Effector memory CD4-positive, alpha-beta T cell (primary cell): Measurements from ENCODE around the gene LMAN1L.

Experiments used
- DNase-seq, 3 donors: peaks; one replicate each; pipeline ENCODE4 v3.0.0-alpha.2; 2020
- H3K27ac ChIP-seq: 2 replicates; pipeline ENCODE4 v1.7.0; 2013; ENCODE audit warnings: mild to moderate bottlenecking, low read length, moderate library complexity; ENCODE audit not compliant: insufficient read depth, poor library complexity, severe bottlenecking
- H3K27me3 ChIP-seq: replicated peaks from 2 replicates; pipeline ENCODE4 v1.7.0; 2013; ENCODE audit warnings: mild to moderate bottlenecking, low read length; ENCODE audit not compliant: insufficient read depth, control insufficient read depth, poor library complexity, severe bottlenecking
- H3K36me3 ChIP-seq: 2 replicates; pipeline ENCODE4 v1.7.0; 2013; ENCODE audit warnings: mild to moderate bottlenecking, low read length, moderate library complexity; ENCODE audit not compliant: control insufficient read depth, insufficient read depth
- H3K4me1 ChIP-seq: 2 replicates; pipeline ENCODE4 v1.7.0; 2013; ENCODE audit warnings: low read length, mild to moderate bottlenecking; ENCODE audit not compliant: control insufficient read depth, insufficient read depth, poor library complexity, severe bottlenecking
- H3K4me3 ChIP-seq: 2 replicates; pipeline ENCODE4 v1.7.0; 2013; ENCODE audit warnings: low read length, low read depth, mild to moderate bottlenecking; ENCODE audit not compliant: insufficient read depth, poor library complexity, severe bottlenecking
- H3K9me3 ChIP-seq: 2 replicates; pipeline ENCODE4 v1.7.0; 2013; ENCODE audit warnings: mild to moderate bottlenecking, low read length, moderate library complexity; ENCODE audit not compliant: control insufficient read depth

Gene LMAN1L

DNA sequence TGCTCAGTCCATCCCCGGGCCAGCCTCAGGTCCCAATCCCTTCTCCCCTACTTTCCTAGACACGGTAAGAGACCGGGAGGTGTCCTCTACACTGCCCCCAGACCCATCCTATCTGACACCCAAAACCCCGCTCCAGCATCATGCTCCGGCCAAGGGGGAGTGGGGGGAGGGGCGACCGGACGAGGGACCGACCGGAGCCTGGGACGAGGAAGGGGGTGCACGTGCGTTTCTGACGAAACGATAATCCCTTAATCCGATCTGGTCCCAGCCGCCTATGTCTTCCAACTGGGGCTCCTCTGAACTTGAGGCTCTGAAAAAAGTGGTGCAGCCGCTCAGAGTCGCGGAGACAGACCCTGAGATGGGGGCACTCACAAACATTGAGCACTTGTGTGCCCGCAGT lies 14.3 kb downstream of the LMAN1L start:
- Histone ChIP-seq H3K27me3 (peaks cover 11% of the 10 kb centered on the region), H3K36me3 (no peaks in the 10 kb centered on the region), H3K9me3 (no peaks in the 10 kb centered on the region), H3K27ac (no peak overlapping the region), H3K4me1 (no peaks in the 10 kb centered on the region), H3K4me3 (no peak overlapping the region)
- no peak for DNase-seq

DNA sequence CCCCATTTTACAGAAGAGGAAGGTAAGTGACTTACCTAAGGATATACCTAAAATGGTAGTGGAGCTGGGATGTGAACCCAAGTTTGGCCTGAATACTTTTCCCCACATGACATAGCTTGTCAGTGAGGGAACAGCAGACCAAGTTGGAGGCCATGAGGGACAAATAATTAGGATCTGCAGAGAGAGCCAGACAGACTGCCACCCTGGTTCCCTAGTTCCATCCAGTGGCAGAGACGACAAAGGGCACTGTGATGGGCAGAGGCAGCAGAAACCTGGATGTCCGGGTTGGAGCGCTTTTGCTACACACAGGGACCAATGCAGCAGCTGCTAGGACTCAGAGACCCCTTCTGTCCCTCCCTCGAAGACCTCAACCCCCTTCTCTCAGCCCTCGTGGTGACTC lies 15.0 kb downstream of the LMAN1L start:
- no peaks in the 10 kb centered on the region for H3K9me3 ChIP-seq
- no peaks in the 10 kb centered on the region for H3K36me3 ChIP-seq
- no peaks in the 10 kb centered on the region for H3K4me1 ChIP-seq
- peaks cover 11% of the 10 kb centered on the region for H3K27me3 ChIP-seq
- no peak for DNase-seq
- no peak overlapping the region for H3K4me3 ChIP-seq
- H3K27ac ChIP-seq: no peak overlapping the region

GRCh38 chr15:74828835-74829234 lies 16.2 kb downstream of the LMAN1L start:
- H3K4me3 ChIP-seq: no peak overlapping the region
- peaks cover 11% of the 10 kb centered on the region for H3K27me3 ChIP-seq
- H3K27ac ChIP-seq: no peak overlapping the region
- no peak for DNase-seq
- H3K36me3 ChIP-seq: no peaks in the 10 kb centered on the region
- no peaks in the 10 kb centered on the region for H3K4me1 ChIP-seq
- no peaks in the 10 kb centered on the region for H3K9me3 ChIP-seq

DNA sequence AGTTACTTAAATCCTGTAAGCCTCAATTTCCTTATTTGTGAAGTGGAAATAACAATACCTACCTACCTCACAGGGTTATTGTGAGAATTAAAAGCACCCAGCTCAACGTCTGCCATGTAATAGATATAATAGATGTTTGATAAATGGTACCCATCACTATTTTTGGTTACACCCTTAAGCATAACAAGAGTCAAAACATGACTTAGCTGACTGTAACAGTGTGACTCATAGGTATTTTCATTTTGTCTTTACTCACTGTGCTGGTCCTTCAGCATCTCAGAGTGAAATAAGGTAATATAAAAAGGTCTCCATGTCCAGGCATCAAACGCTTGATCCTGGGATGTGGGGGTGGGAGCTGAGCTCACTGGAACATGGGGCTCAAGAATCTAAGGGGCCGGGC lies 16.9 kb downstream of the LMAN1L start:
- no peaks in the 10 kb centered on the region for H3K4me1 ChIP-seq
- DNase-seq: no peak
- H3K4me3 ChIP-seq: no peak overlapping the region
- no peaks in the 10 kb centered on the region for H3K9me3 ChIP-seq
- no peak overlapping the region for H3K27ac ChIP-seq
- H3K36me3 ChIP-seq: no peaks in the 10 kb centered on the region
- H3K27me3 ChIP-seq: peaks cover 11% of the 10 kb centered on the region

GRCh38 chr15:74829991-74830390 lies 17.4 kb downstream of the LMAN1L start:
- no peak for DNase-seq
- no peaks in the 10 kb centered on the region for H3K36me3 ChIP-seq
- no peak overlapping the region for H3K27ac ChIP-seq
- no peak overlapping the region for H3K4me3 ChIP-seq
- peaks cover 11% of the 10 kb centered on the region for H3K27me3 ChIP-seq
- H3K4me1 ChIP-seq: no peaks in the 10 kb centered on the region
- no peaks in the 10 kb centered on the region for H3K9me3 ChIP-seq

DNA sequence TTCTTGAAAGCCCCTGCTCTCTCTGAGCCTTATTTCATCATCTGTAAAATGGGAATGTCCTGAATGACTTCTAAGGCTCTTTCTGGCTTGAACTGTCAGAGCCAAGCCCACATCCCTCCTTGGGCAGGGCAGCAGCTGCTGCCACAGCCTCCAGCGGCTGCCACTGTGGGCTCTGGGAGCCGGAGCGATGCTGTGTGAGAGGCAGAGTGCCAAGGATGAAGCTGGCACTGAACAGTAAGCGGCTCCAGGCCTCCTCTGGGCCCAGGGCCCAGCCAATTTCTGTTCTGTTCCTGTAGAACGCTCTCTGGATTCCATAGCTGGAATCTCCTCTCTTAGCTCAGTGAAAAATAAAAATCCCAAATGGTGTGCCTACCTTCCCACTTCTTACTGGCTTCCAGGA lies 18.2 kb downstream of the LMAN1L start:
- peaks cover 4% of the 10 kb centered on the region for H3K36me3 ChIP-seq

GRCh38 chr15:74831813-74832495 lies 19.3 kb downstream of the LMAN1L start:
- H3K36me3 ChIP-seq: peaks cover 9% of the 10 kb centered on the region
- no peaks in the 10 kb centered on the region for H3K4me1 ChIP-seq
- H3K9me3 ChIP-seq: no peaks in the 10 kb centered on the region
- H3K4me3 ChIP-seq: no peak overlapping the region
- peaks cover 11% of the 10 kb centered on the region for H3K27me3 ChIP-seq
- H3K27ac ChIP-seq: no peak overlapping the region
- DNase-seq: no peak

More for the DNA sequence above, 18.2 kb downstream of the LMAN1L start:
- no peaks in the 10 kb centered on the region for H3K4me1 ChIP-seq
- H3K9me3 ChIP-seq: no peaks in the 10 kb centered on the region
- H3K27me3 ChIP-seq: peaks cover 11% of the 10 kb centered on the region
- DNase-seq: no peak
- no peak overlapping the region for H3K4me3 ChIP-seq
- no peak overlapping the region for H3K27ac ChIP-seq

DNA sequence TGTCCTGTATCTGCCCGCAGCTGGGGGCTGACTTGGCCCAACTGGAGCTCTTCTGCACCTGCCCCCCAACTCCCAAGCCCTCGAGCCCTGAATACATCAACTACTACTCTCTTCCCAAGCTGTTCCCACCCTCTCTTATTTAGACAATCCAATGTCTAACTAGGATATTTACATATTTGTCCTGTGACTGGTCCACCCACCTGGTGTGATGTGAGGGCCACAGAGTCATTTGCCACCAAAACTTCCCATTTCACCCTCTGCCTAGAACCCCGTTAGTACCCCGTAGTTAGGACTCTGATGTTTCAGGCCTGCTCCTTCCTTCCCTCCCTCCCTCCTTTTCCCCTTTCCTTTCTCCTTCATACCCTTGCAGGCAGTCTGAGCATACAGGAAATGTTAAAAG lies 20.2 kb downstream of the LMAN1L start:
- no peaks in the 10 kb centered on the region for H3K4me1 ChIP-seq
- H3K9me3 ChIP-seq: no peaks in the 10 kb centered on the region
- no peak for DNase-seq
- peaks cover 7% of the 10 kb centered on the region for H3K27me3 ChIP-seq
- H3K4me3 ChIP-seq: no peak overlapping the region
- H3K36me3 ChIP-seq: peaks cover 18% of the 10 kb centered on the region
- H3K27ac ChIP-seq: no peak overlapping the region

DNA sequence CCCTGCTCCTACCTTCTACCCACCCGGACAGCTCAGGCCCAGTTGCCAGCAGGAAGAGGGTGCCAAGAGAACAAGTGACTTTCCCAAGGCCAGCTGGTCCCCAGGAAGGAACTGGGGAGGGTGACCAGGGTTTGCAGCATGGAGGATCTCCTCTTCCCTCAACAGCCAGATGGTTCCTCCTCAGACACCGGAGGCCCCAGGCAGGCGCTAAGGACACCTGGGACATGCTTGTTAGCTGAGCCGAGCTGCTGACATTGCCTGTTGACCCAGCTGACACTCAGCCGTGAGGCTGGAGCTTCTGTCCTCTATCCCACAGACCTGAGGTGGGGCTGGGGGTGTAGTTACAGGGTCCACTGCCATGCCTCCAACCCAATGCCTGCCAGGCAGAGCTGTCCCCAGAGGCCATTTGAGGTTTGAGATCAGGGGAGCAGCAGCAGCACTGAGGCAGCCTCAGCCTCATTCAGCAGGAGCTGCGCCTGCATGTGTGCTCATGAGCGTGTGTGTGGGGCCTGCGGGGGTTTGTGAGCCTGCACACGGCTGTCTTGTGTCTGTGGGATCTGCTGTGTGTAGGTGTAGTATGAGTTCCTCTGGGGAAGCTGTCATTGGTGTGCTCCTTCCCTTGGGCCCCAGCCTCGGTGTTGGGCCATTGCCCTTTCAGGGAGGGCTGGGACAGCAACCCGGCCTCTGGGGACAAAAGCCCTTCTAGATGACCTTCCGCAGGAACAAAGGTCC lies 20.9 kb downstream of the LMAN1L start:
- H3K27me3 ChIP-seq: peaks cover under 1% of the 10 kb centered on the region
- no peak overlapping the region for H3K27ac ChIP-seq
- no peak for DNase-seq
- no peaks in the 10 kb centered on the region for H3K9me3 ChIP-seq
- peaks cover 24% of the 10 kb centered on the region for H3K36me3 ChIP-seq
- H3K4me1 ChIP-seq: no peaks in the 10 kb centered on the region
- no peak overlapping the region for H3K4me3 ChIP-seq

GRCh38 chr15:74835312-74835823 lies 22.7 kb downstream of the LMAN1L start:
- Histone ChIP-seq H3K36me3 (peaks cover 38% of the 10 kb centered on the region), H3K4me1 (no peaks in the 10 kb centered on the region), H3K27me3 (no peaks in the 10 kb centered on the region), H3K9me3 (no peaks in the 10 kb centered on the region), H3K4me3 (no peak overlapping the region), H3K27ac (no peak overlapping the region)
- DNase-seq: peak in 2 of 3 donors; percentile 17 to 25
